Liver (tissue), 3 donors: ENCODE results near the gene DONSON.

Source experiments
- CTCF ChIP-seq: fragments of 150-350 bp; IDR thresholded peaks from 2 replicates; pipeline ENCODE4 v1.5.1; 2017; ENCODE audit warnings: improper control_type of control experiment, low read depth, low read length; ENCODE audit not compliant: missing input control
- FOXA2 ChIP-seq: IDR thresholded peaks from 2 replicates; pipeline ENCODE4 v1.6.1; 2016; ENCODE audit warnings: antibody characterized with exemption
- RAD21 ChIP-seq, 2 donors: IDR thresholded peaks; 2 replicates each; pipeline ENCODE4 v1.6.1; 2016; ENCODE audit warnings: antibody characterized with exemption in 2 of 2, mild to moderate bottlenecking in 2 of 2
- REST ChIP-seq: IDR thresholded peaks from 2 replicates; pipeline ENCODE4 v1.6.1; 2016; ENCODE audit warnings: antibody characterized with exemption, mild to moderate bottlenecking
- RXRA ChIP-seq, 2 donors: IDR thresholded peaks; 2 replicates each; pipeline ENCODE4 v1.6.1; 2017 to 2018; ENCODE audit warnings: antibody characterized with exemption in 2 of 2, mild to moderate bottlenecking in 1 of 2
- YY1 ChIP-seq: IDR thresholded peaks from 2 replicates; pipeline ENCODE4 v1.6.1; 2016; ENCODE audit warnings: antibody characterized with exemption, mild to moderate bottlenecking
- donor health status: healthy.
- donor health status: healthy.

GRCh38 chr21:33541756-33542639 is 46.5 kb downstream of the DONSON start, which contains the start of gene GART:
- TF ChIP-seq CTCF (no peak), FOXA2 (no peak), REST (no peak), RAD21 (IDR thresholded peaks at IDR 0.05) (no peak), RXRA (IDR thresholded peaks at IDR 0.05) (no peak), YY1 (no peak)
